Trophoblast cell (in vitro differentiated cells and primary cell): Measurements from ENCODE around the gene CAP1.
A peak's percentile ranks its signal among the peaks of the same experiment; 100 is the strongest.
"Not testable (repeated sequence)": the region's sequence is repeated elsewhere in the genome, so short reads cannot be mapped to it uniquely, and the experiment has no call there.

ENCODE experiments used
- DNase-seq, 2 donors: peaks; one replicate each; pipeline ENCODE4 v3.0.0-alpha.2; 2016
- H2AFZ ChIP-seq: 2 replicates; pipeline ENCODE4 v1.6.1; 2013; ENCODE audit warnings: low read length, moderate library complexity, mild to moderate bottlenecking; ENCODE audit not compliant: insufficient read depth, poor library complexity
- H2AK5ac ChIP-seq: 2 replicates; pipeline ENCODE4 v1.6.1; 2013; ENCODE audit warnings: mild to moderate bottlenecking, low read length
- H2BK120ac ChIP-seq: 2 replicates; pipeline ENCODE4 v1.6.1; 2013; ENCODE audit warnings: low read length, mild to moderate bottlenecking, moderate library complexity; ENCODE audit not compliant: insufficient read depth, poor library complexity
- H2BK12ac ChIP-seq: 2 replicates; pipeline ENCODE4 v1.6.1; 2013; ENCODE audit warnings: mild to moderate bottlenecking, low read length, moderate library complexity
- H2BK5ac ChIP-seq: 2 replicates; pipeline ENCODE4 v1.6.1; 2013; ENCODE audit warnings: low read length, low read depth, moderate library complexity, mild to moderate bottlenecking; ENCODE audit not compliant: poor library complexity
- H3K14ac ChIP-seq: 2 replicates; pipeline ENCODE4 v1.6.1; 2013; ENCODE audit warnings: mild to moderate bottlenecking, low read length
- H3K18ac ChIP-seq: 2 replicates; pipeline ENCODE4 v1.6.1; 2013; ENCODE audit warnings: mild to moderate bottlenecking, low read length
- H3K23ac ChIP-seq: 2 replicates; pipeline ENCODE4 v1.6.1; 2013; ENCODE audit warnings: low read length
- H3K27ac ChIP-seq: 2 replicates; pipeline ENCODE4 v1.5.1; 2013; ENCODE audit warnings: low read depth, mild to moderate bottlenecking, inconsistent platforms, low read length, moderate library complexity
- H3K27me3 ChIP-seq: 2 replicates; pipeline ENCODE4 v1.6.1; 2013; ENCODE audit warnings: inconsistent platforms, mild to moderate bottlenecking, low read length, moderate library complexity; ENCODE audit not compliant: insufficient read depth
- H3K36me3 ChIP-seq, 2 experiments: 1 replicate in 1 of 2; 2 replicates in 1 of 2; pipeline ENCODE4 v1.6.1; 2013; ENCODE audit warnings: low read length in 2 of 2, mild to moderate bottlenecking in 2 of 2, moderate library complexity in 1 of 2; ENCODE audit not compliant: insufficient read depth in 2 of 2, control insufficient read depth in 1 of 2
- H3K4ac ChIP-seq: 2 replicates; pipeline ENCODE4 v1.6.1; 2013; ENCODE audit warnings: low read depth, mild to moderate bottlenecking, low read length, moderate library complexity
- H3K4me1 ChIP-seq, 2 experiments: 1 replicate in 1 of 2; 2 replicates in 1 of 2; pipeline ENCODE4 v1.6.1; 2013; ENCODE audit warnings: low read length in 2 of 2, mild to moderate bottlenecking in 2 of 2, moderate library complexity in 1 of 2; ENCODE audit not compliant: insufficient read depth in 2 of 2, control insufficient read depth in 1 of 2
- H3K4me2 ChIP-seq: 2 replicates; pipeline ENCODE4 v1.6.1; 2013; ENCODE audit warnings: inconsistent platforms, mild to moderate bottlenecking, low read length, moderate library complexity
- H3K4me3 ChIP-seq: 2 replicates; pipeline ENCODE4 v1.5.1; 2013; ENCODE audit warnings: mild to moderate bottlenecking, low read depth, low read length, inconsistent platforms
- H3K79me1 ChIP-seq: one replicate; pipeline ENCODE4 v1.6.1; 2013; ENCODE audit warnings: low read length
- H3K79me2 ChIP-seq: 2 replicates; pipeline ENCODE4 v1.6.1; 2013; ENCODE audit warnings: low read length, mild to moderate bottlenecking; ENCODE audit not compliant: control insufficient read depth, insufficient read depth, poor library complexity
- H3K9ac ChIP-seq: 2 replicates; pipeline ENCODE4 v1.6.1; 2013; ENCODE audit warnings: mild to moderate bottlenecking, low read length
- H3K9me3 ChIP-seq: 2 replicates; pipeline ENCODE4 v1.6.1; 2013; ENCODE audit warnings: low read depth, mild to moderate bottlenecking, control low read depth, inconsistent platforms, low read length; ENCODE audit not compliant: insufficient read depth
- H4K12ac ChIP-seq: 2 replicates; pipeline ENCODE4 v1.6.1; 2013; ENCODE audit warnings: low read depth, mild to moderate bottlenecking, low read length, moderate library complexity
- H4K8ac ChIP-seq: 2 replicates; pipeline ENCODE4 v1.6.1; 2013; ENCODE audit warnings: low read depth, mild to moderate bottlenecking, low read length, moderate library complexity
- H4K91ac ChIP-seq: one replicate; pipeline ENCODE4 v1.6.1; 2013; ENCODE audit warnings: low read depth, mild to moderate bottlenecking, low read length, moderate library complexity
- WGBS: extraction: QIAGEN DNeasy Blood & Tissue Kit; methylation state at CpG from one replicate; pipeline ENCODE4 v1.1.7; 2013; ENCODE audit warnings: missing lambda C conversion rate; ENCODE audit not compliant: insufficient read length, insufficient coverage; ENCODE audit errors: extremely low coverage; 5-methylcytosine and 5-hydroxymethylcytosine counted together

Gene CAP1

DNA sequence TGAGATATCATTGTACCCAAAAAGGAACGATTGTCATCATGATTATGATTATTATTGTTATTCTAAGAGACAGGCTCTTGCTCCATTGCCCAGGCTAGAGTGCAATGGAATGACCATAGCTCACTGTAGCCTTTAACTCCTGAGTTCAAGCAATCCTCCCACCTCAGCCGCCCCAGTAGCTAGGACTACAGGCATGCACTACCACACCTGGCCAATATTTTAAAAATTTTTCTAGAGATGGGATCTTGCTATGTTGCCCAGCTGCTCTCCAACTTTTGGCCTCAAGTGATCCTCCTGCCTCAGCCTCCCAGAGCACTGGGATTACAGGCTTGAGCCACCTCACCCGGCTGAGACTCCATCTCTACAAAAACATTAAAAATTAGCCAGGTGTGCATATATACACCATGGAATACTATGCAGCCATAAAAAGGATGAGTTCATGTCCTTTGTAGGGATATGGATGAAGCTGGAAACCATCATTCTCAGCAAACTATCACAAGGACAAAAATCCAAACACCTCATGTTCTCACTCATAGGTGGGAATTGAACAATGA lies 33.0 kb upstream of the CAP1 start:
- H2BK5ac ChIP-seq, H3K79me2 ChIP-seq, H3K4me2 ChIP-seq, H2BK120ac ChIP-seq, H3K79me1 ChIP-seq, H3K23ac ChIP-seq, H2BK12ac ChIP-seq, H3K18ac ChIP-seq, H3K27me3 ChIP-seq, H4K91ac ChIP-seq, H2AK5ac ChIP-seq, H3K4me1 ChIP-seq, H3K27ac ChIP-seq, H4K8ac ChIP-seq, H3K36me3 ChIP-seq, H3K4me3 ChIP-seq, H3K14ac ChIP-seq, H3K9me3 ChIP-seq, H3K9ac ChIP-seq, H3K4ac ChIP-seq, H4K12ac ChIP-seq, H2AFZ ChIP-seq: not testable (repeated sequence)
- WGBS: no CpG with 5 or more reads among the region's 3 CpGs
- peak; percentile 76 to 87 for DNase-seq

DNA sequence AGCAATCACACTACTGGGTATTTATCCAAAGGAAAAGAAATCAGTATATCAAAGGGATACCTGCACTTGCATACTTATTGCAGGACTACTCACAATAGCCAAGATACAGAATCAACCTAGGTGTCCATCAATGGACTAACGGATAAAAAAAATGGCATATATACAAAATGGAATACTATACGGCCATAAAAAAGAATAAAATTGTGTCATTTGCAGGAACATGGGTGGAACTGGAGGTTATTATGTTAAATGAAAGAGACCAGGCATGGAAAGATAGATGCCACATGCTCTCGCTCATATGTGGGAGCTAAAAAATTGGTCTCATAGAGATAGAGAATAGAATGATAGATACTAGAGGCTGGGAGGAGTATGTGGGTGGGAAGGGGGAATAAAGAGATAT lies 29.3 kb upstream of the CAP1 start:
- WGBS: no CpG with 5 or more reads among the region's 3 CpGs
- H4K12ac ChIP-seq: no peak overlapping the region
- H3K4me1 ChIP-seq: no peaks in the 10 kb centered on the region
- no peak overlapping the region for H2BK12ac ChIP-seq
- no peak overlapping the region for H2BK120ac ChIP-seq
- no peak overlapping the region for H2AK5ac ChIP-seq
- H3K14ac ChIP-seq: no peak overlapping the region
- no peaks in the 10 kb centered on the region for H3K79me1 ChIP-seq
- H3K79me2 ChIP-seq: no peaks in the 10 kb centered on the region
- H3K27me3 ChIP-seq: no peaks in the 10 kb centered on the region
- H3K9me3 ChIP-seq: no peaks in the 10 kb centered on the region
- no peak overlapping the region for H4K91ac ChIP-seq
- H3K27ac ChIP-seq: no peak overlapping the region
- no peak overlapping the region for H3K9ac ChIP-seq
- H2AFZ ChIP-seq: no peak overlapping the region
- no peak overlapping the region for H3K4ac ChIP-seq
- H2BK5ac ChIP-seq: no peak overlapping the region
- H3K36me3 ChIP-seq: no peaks in the 10 kb centered on the region
- no peak for DNase-seq
- no peak overlapping the region for H4K8ac ChIP-seq
- no peak overlapping the region for H3K23ac ChIP-seq
- H3K4me3 ChIP-seq: no peak overlapping the region
- no peak overlapping the region for H3K18ac ChIP-seq
- H3K4me2 ChIP-seq: no peak overlapping the region

DNA sequence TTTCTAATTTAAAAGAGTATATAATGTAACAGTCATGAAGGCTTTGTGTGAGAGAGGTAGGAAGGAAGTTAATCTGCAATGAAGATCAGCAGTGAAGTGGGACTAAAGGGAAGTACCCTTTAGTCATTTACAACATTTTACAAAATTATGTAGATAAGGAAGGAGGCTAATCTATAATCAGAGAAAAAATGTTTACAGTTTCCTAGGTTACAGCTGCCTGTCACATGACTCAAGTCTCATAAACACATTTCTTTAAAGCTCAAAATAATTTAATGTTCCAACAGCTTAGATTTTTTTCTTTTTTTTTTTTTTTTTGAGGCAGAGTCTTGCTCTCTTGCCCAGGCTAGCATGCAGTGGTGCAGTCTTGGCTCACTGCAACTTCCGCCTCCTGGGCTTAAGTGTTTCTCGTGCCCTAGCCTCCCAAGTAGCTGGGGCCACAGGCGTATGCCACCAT lies 26.2 kb upstream of the CAP1 start:
- no CpG with 5 or more reads among the region's 3 CpGs for WGBS
- H3K79me2 ChIP-seq: no peaks in the 10 kb centered on the region
- no peaks in the 10 kb centered on the region for H3K27me3 ChIP-seq

DNA sequence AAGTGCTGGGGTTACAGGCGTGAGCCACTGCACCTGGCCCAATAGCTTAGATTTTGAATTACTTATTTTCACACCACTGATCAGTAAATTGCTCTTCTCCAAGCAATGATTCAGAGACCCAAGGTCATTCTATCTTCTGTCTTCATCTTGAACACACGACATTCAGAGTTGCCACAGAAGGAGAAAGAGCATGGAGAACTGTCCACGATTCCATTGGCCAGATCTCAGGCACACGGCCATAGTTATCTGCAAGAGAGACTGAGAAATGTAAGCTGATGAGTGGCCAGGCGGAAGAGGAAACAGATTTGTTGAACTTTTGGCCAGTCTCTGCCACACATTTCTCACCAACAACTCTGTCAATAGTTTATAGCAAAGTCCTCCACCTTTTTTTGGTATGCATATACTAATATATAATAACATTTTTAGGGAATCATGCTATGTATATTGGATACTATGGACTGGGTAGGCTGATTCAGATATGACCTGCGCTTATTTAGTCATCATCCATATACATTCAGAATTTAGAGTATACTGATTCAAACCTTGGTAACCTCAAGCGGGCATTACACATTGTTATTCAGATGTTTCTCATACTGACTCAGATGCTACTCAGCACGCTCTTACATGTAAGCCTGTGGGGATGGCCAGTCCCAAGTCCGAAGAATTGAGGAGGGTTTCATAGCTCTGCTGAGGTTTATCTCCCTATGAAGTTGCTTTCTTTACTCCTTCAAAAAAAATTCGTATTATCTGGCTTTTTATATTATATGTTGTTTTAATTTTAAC lies 25.5 kb upstream of the CAP1 start:
- Histone ChIP-seq H2AFZ (no peak overlapping the region), H2BK120ac (no peak overlapping the region), H3K9ac (no peak overlapping the region), H2BK5ac (no peak overlapping the region), H2AK5ac (no peak overlapping the region), H3K79me2 (no peaks in the 10 kb centered on the region), H4K91ac (no peak overlapping the region), H3K36me3 (no peaks in the 10 kb centered on the region), H4K12ac (no peak overlapping the region), H3K14ac (no peak overlapping the region), H3K23ac (no peak overlapping the region), H3K27ac (no peak overlapping the region), H3K4me2 (no peak overlapping the region), H3K4me3 (no peak overlapping the region), H3K79me1 (no peaks in the 10 kb centered on the region), H4K8ac (no peak overlapping the region), H3K4me1 (no peaks in the 10 kb centered on the region), H3K27me3 (no peaks in the 10 kb centered on the region), H3K4ac (no peak overlapping the region), H3K18ac (no peak overlapping the region), H3K9me3 (no peaks in the 10 kb centered on the region), H2BK12ac (no peak overlapping the region)
- peak; percentile 75 to 87 for DNase-seq
- no CpG with 5 or more reads among the region's 10 CpGs for WGBS

More for the DNA sequence above, 26.2 kb upstream of the CAP1 start:
- Histone ChIP-seq H2AFZ (no peak overlapping the region), H3K9me3 (no peaks in the 10 kb centered on the region), H3K4ac (no peak overlapping the region), H3K18ac (no peak overlapping the region), H3K79me1 (no peaks in the 10 kb centered on the region), H2BK120ac (no peak overlapping the region), H3K4me3 (no peak overlapping the region), H3K14ac (no peak overlapping the region), H2BK5ac (no peak overlapping the region), H2AK5ac (no peak overlapping the region), H3K27ac (no peak overlapping the region), H3K36me3 (no peaks in the 10 kb centered on the region), H4K8ac (no peak overlapping the region), H4K12ac (no peak overlapping the region), H3K4me2 (no peak overlapping the region), H4K91ac (no peak overlapping the region), H3K23ac (no peak overlapping the region), H3K4me1 (no peaks in the 10 kb centered on the region), H2BK12ac (no peak overlapping the region), H3K9ac (no peak overlapping the region)
- peak; percentile 68 to 92 for DNase-seq
